ENCODE data around the gene BMP8A. TPM values are rescaled to one million over a fixed set of nuclear protein-coding genes. Genes with fewer than 3 reads are reported as not detected.
"Not testable (repeated sequence)": the region's sequence is repeated elsewhere in the genome, so short reads cannot be mapped to it uniquely, and the experiment has no call there.

BMP8A gene, protein sequence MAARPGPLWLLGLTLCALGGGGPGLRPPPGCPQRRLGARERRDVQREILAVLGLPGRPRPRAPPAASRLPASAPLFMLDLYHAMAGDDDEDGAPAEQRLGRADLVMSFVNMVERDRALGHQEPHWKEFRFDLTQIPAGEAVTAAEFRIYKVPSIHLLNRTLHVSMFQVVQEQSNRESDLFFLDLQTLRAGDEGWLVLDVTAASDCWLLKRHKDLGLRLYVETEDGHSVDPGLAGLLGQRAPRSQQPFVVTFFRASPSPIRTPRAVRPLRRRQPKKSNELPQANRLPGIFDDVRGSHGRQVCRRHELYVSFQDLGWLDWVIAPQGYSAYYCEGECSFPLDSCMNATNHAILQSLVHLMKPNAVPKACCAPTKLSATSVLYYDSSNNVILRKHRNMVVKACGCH
- under 1 TPM in 1 of 2 experiments, not detected in 1; 0.13 TPM for total RNA-seq

DNA sequence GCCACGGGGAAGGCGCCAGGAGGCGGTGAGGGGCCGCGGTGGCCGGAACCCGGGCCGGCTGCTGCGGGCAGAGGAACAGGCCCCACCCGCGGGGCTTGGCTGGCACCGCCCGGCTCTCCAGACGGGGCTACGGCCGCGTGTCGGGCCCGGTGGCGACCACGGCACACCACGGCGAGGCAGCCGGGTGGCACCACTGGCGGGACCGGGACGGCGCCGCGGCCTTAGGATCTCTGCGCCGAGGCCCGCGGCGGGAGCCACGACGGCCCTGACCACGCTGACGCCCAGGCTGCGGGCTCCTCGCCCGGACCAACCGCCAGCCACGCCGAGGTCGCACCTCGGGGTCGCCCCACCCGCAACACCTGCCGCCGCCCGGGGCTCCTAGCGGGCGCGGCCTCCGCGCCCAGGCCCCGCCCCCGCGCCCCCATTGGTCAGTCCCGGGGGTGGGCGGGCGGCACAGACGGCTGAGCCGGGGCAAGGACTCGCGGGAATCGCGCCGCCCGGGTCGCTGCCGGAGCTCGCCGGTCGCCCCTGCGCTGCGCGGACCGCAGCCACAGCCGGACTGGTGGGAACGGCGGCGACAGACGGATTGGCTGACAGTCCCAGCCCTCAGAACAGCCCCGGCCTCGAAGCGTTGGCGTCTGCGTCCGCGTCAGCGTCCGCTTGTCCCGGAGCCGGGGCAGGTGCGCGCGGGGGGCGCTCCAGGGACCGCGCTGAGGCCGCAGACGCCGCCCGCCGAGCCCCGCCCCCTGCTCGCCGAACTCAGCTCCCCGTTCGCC lies at the start of gene BMP8A:
Gene BMP8A (plus strand): TSS at position 491 of the 776 bp plus-strand sequence. CDS start 356 bp downstream, outside the sequence.
- POLR2A ChIA-PET = no interaction called here
- CTCF ChIA-PET = interaction anchor here (0.6 kb wide), 1 partner anchor 864 kb away, joined by 5 read pairs; no protein-coding TSS in a partner anchor

DNA sequence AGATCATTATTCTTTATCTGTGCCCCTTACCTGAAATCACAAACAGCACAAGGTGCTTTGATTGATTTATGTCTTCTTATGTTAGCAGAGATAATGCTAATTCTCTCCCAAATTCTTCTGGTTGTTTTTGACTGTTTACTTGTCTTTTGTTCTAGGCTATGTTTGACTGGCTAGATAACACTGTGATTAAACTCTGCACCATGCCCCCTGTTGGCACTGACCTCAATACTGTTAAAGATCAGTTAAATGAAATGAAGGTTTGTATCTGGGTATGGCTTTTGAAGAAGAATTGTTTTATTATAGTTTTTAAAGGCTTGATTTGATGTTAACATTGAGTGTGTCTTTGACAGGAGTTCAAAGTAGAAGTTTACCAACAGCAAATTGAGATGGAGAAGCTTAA lies 49.6 kb upstream of the BMP8A start:
- ChIA-PET CTCF (no interaction called here), POLR2A (no interaction called here)

DNA sequence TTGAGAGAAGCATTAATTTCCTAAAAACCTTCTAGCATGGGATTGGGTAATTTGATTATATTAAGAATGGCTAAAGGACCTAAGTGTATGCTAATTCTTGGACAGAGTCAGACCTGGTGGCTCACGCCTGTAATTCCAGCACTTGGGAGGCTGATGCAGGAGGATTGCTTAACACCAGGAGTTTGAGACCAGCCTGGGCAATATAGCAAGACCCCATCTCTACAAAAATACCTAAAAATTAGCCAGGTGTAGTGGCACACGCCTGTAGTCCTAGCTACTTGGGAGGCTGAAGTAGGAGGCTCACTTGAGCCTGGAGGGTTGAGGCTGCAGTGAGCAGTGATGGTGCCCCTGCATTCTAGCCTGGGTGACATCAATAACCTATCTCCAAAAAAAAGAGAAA lies 45.9 kb upstream of the BMP8A start:
- ChIA-PET CTCF (no interaction called here), POLR2A (no interaction called here)

DNA sequence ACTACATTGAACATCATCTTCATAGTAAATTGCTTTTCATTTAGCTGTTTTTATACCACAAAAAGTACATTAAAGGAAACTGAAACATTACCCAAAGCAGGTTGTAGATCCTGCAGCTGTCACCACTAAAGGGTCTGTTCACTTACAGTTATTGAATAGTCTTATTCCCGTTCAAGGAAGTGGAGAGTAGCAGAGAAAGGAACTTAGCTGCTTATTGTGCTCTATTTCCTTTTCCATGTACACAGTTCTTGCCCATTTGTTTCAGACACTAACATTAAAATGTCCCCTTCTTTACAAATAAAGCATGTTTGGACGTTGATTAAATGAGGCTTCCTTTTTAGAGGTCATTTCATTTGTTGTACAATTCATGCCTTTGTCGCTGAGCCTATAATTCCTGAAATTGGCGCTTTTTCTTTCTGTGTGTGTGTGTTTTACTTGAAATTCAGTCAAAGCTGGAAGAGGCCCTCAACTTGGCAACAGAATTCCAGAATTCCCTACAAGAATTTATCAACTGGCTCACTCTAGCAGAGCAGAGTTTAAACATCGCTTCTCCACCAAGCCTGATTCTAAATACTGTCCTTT lies 44.4 kb upstream of the BMP8A start:
- ChIA-PET POLR2A (no interaction called here), CTCF (interaction anchor here (0.6 kb wide), 1 partner anchor 150 kb away, joined by 5 read pairs; no protein-coding TSS in a partner anchor)

DNA sequence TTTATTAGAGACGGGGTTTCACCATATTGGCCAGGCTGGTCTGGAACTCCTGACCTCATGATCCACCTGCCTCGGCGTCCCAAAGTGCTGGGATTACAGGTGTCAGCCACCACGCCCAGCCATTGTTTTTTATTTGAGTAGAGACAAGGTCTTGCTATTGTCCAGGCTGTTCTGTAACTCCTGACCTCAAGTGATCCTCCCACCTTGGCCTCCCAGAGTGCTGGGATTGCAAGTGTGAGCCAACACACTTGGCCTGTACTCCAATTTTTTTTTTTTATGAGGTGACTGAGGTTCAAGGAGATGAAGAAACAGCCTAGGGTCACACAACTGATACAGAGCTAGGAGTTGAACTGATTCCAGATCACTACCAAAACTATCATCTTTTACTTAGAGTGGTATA lies 41.4 kb upstream of the BMP8A start:
- POLR2A ChIA-PET, CTCF ChIA-PET: not testable (repeated sequence)

DNA sequence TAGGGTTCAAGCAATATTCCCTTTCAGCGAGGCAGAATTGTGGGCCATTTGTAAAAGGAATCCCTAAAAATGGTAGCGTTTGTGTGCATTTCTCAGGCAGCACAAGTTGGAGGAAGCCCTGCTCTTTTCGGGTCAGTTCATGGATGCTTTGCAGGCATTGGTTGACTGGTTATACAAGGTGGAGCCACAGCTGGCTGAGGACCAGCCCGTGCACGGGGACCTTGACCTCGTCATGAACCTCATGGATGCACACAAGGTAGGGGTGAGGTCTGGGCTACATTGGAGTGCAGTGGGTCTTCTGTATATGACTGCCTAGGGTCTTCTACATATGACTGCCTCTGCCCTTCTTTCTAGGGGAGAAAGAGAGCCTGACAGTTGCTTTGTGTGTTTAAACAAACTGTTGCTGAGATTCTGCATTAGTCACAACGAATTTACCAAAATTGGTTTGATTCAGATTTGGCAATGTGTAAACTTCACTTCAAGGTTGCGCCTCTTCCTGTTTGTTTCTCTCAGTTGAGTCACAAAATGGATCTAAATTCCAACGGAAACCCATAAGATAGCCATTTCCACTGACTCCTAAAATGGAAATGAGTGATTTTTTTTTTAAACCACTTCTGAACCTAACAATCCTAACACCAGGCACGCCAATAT lies 40.4 kb upstream of the BMP8A start:
- ChIA-PET CTCF (interaction anchor here (0.6 kb wide), 1 partner anchor 176 kb away, joined by 3 read pairs; no protein-coding TSS in a partner anchor), POLR2A (no interaction called here)

DNA sequence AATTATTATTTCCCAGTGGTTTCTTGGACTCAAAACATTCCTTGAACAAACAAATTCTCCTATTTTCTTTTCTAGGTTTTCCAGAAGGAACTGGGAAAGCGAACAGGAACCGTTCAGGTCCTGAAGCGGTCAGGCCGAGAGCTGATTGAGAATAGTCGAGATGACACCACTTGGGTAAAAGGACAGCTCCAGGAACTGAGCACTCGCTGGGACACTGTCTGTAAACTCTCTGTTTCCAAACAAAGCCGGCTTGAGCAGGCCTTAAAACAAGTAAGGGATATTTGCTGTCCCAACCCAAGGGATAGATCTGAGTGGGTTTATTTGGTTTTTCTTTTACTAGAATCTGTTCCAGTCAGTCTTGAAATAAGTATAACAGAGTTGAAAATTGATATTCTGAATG lies 39.4 kb upstream of the BMP8A start:
- ChIA-PET CTCF (no interaction called here), POLR2A (interaction anchor here (0.5 kb wide), 1 partner anchor 19 kb away, joined by 3 read pairs; no protein-coding TSS in a partner anchor)

DNA sequence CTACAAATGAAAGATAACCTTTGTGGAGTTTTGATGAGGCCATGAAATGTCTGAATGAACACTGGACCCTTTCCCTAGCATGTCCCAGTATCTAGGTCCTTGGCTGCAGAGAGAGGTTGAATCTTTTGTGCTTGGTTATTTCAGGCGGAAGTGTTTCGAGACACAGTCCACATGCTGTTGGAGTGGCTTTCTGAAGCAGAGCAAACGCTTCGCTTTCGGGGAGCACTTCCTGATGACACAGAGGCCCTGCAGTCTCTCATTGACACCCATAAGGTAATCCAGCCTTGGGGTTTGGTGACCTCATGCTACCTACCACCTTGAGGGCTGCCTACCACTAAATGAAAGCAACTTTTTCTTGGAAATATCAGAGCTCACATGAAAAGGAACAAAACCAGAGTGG lies 38.9 kb upstream of the BMP8A start:
- POLR2A ChIA-PET = interaction anchor here (0.5 kb wide), 1 partner anchor 20 kb away, joined by 3 read pairs; no protein-coding TSS in a partner anchor
- CTCF ChIA-PET = no interaction called here

DNA sequence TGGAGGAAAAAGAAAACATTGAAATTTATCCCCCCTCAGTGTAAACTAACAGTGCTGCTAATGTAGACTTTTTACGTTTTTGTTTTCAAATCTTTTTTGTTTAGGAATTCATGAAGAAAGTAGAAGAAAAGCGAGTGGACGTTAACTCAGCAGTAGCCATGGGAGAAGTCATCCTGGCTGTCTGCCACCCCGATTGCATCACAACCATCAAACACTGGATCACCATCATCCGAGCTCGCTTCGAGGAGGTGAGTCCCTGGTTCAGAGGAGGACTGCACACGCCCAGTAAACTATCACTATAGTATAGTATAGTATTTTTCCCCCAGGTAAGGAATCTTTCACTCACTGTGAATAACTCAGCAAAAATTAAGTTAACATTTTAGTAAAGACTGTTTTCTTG lies 37.8 kb upstream of the BMP8A start:
- CTCF ChIA-PET = no interaction called here
- POLR2A ChIA-PET = no interaction called here

DNA sequence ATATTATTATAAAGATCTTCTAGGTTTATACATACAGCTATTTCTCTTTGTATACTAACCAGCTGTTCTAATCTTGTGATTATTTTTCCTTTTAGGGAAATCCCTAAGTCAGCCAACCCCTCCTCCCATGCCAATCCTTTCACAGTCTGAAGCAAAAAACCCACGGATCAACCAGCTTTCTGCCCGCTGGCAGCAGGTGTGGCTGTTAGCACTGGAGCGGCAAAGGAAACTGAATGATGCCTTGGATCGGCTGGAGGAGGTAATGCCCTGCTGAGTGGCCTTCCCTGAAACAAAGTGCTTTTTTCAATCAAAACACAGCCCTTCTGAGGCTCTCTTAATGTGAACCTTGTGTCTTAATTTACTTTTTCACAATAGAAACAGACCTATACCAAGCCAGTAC lies 32.4 kb upstream of the BMP8A start:
- CTCF ChIA-PET = no interaction called here
- POLR2A ChIA-PET = no interaction called here

DNA sequence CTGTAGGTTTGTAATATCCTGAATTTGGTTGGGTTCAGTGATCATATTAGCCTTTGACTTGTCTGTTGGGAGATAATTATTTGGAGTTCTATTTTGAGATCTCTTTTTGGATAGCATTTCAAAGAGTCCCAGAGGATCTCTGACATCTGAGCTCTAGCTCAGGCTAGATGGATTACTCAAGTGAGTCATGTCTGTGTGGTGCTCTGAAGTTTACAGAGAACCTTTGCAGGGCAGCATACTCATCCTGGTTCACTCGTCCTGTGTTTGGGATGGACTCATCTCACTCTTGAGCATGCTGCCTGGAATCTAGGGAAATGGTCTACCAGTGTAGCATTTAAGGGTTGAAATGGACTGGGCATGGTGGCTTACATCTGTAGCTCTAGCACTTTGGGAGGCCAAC lies 29.4 kb upstream of the BMP8A start:
- ChIA-PET CTCF (interaction anchor here (0.6 kb wide), 1 partner anchor 534 kb away, joined by 3 read pairs; no protein-coding TSS in a partner anchor), POLR2A (interaction anchor here (0.7 kb wide), 1 partner anchor 79 kb away, joined by 3 read pairs; no protein-coding TSS in a partner anchor)

DNA sequence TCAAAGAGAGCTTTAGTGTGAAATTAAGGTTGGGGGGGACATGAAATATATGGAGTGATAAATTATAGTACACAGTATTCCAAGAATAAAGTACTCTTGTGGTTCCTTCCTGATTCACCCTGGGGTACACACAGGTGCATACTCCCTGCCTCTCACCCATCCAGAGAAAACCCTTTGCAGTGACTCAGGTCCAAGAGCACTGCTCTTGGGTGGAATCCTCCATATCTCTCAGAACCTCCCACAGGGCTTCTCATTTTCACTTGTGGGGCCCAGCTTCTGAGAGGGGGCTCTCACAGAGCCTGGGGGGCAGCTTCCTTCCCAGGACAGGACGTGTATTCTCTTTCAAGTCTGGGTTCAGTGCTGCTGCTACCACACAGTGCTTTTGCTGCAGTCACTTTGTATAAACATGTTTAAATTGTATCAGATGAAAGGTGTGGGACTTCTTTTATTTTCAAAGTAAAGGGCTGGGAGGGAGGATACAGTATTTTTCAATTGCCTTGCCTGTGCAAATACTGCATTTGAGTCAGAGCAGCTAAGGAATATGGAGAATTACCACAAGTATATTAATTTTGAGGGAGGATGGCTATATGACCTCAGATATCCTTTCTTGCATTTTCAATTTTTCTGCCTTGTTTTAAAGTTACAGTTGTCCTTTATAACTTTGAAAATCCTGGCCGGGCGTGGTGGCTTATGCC lies 24.9 kb upstream of the BMP8A start:
- ChIA-PET POLR2A (no interaction called here), CTCF (interaction anchor here (0.6 kb wide), 1 partner anchor 140 kb away, joined by 3 read pairs; no protein-coding TSS in a partner anchor)

DNA sequence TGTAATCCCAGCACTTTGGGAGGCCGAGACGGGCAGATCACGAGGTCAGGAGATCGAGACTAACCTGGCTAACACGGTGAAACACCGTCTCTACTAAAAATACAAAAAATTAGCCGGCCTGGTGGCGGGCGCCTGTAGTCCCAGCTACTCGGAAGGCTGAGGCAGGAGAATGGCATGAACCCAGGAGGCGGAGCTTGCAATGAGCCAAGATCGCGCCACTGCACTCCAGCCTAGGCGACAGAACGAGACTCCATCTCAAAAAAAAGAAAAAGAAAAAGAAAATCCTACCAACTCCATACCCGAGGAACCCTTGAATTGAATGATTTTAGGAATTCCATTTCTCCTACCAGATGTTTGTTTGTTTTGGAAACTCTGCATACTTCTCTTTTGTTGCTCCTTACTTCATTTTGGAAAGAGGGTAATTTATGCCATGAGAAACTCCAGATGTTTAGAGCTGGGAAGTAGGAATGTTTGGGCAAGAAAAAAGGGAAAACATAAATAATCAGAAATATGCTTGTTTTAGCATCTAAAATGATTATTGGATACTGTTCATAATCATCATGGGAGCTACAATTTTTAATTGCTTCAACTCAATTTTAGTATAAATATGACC lies 24.2 kb upstream of the BMP8A start:
- POLR2A ChIA-PET = not testable (repeated sequence)
- CTCF ChIA-PET = interaction anchor here (0.6 kb wide), 1 partner anchor 410 kb away, joined by 3 read pairs; no protein-coding TSS in a partner anchor

DNA sequence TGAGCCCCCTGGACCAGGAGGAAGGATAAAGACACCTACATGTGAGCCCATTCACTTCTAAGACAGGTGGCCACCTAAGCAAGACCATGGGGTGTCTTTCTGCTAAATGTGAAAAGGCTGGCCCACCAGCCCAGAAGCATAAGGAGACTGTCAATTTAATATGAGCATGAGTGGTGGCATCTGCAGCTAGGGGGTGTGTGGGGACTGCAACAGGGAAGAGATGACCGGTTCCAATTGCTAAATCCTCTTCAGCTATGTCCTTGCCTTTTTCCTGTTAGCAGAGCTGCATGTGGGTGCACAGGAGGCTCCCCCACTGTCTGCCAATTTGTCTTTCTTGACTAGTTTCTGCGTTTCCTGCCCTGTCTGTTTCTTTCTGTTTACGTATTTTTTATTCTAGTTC lies 22.3 kb upstream of the BMP8A start:
- ChIA-PET POLR2A (no interaction called here), CTCF (interaction anchor here (1.1 kb wide), 1 partner anchor 19 kb away, joined by 4 read pairs; no protein-coding TSS in a partner anchor)

DNA sequence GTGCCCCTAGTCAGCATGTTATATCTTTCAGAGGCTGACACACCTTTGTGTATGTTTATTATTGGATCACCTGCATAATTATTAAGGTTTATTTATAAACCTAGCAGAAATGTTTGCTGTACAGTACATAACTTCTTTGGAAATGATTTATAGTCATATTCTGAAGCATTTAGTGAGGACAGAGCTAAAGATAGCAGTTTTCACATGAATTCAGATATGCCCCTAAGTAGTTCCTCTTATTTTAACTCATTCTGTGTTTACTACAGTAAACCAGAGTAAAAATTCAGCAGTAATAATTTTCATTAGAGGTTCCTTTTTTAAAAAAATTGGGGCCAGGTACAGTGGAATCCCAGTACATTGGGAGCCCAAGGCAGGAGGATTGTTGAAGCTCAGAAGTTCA lies 21.4 kb upstream of the BMP8A start:
- CTCF ChIA-PET = no interaction called here
- POLR2A ChIA-PET = no interaction called here

DNA sequence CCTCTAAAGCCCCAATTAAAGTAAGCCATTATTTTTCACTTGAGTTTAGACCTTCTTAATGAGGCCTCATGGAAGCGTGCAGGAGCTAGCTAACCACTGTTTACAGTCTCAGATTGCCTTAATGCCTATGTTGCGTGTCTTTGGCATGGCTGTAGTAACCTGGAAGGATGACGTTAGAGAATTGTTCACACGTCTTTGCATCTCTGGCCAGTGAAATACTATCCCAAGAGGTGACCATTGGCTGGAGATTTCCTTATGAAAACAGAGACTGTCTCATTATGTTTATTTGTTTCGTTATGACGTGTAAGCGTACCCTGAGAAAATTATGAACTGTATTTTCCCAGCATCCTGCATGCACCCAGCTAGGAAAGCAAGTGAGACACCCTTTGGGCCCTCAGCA lies 18.6 kb upstream of the BMP8A start:
- ChIA-PET POLR2A (no interaction called here), CTCF (no interaction called here)

DNA sequence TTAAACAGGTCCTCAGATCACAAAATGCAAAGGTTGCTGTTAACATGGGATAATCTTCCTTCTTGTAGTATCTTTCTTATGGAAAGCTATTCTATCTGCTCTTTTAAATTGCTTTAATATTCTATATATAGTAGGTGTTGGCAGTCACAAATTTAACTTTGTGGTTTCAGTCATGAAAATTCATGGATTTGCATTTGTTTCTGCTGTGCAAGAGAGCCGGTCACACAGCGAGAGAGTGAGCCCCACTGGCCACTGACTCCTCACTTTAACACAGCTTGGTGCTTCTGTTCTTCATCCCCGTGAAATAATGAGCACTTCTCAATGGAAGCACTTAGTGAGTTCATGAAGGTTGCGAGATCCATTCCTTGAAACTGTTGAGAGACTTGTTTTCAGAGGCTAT lies 18.1 kb upstream of the BMP8A start:
- ChIA-PET POLR2A (no interaction called here), CTCF (no interaction called here)

DNA sequence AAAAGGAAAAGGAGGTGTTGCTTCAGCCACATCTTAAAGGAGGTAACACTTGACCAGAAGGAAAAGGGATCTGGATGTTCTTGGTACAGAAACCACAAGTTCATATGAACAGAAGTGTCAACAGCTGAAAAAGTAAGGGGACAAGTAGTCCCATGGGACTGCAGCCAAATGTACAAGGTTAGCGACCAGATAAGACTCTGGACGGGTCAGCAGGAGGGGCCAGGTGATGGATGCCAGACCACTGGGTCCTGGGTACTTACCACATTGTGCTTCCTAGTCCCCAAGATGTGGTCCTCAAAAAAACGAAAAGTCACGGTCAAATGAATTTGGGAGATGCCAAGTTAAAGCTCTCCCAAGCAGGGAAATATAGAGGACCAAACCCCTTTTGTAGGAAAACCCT lies 16.6 kb upstream of the BMP8A start:
- CTCF ChIA-PET = interaction anchor here (0.7 kb wide), 1 partner anchor 260 kb away, joined by 3 read pairs; no protein-coding TSS in a partner anchor
- POLR2A ChIA-PET = no interaction called here

DNA sequence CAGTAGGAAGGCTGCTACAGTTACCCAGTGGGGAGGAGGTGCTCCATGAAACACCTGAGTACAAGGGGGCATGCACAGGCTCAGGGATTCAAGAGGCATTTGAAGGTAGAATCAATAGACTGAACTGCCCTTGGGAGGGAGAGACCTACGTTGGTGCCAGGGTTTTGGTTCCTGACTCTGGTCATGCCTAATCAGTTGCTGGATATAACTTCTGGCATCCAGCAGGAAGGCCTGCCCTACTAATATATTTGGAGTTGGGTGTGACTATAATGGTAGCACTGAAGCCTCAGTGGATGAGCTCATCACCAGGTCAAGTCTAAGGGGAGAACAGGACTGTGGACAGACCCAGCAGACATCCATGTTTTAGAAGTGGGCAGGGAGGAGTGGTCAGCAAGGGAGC lies 15.9 kb upstream of the BMP8A start:
- CTCF ChIA-PET, POLR2A ChIA-PET: not testable (repeated sequence)

All from activated CD8-positive, alpha-beta memory T cell treated with anti-CD3 and anti-CD28 coated beads for 36 hours (primary cell).